HG03571 (cell line): ENCODE results near the gene SLC39A13.
A peak's percentile ranks its signal among the peaks of the same experiment; 100 is the strongest.

Source experiments
- ATAC-seq: cut with Tn5 transposase; IDR thresholded peaks from one replicate; pipeline ENCODE4 v1.9.1; 2021; ENCODE audit not compliant: unreplicated experiment

SLC39A13 gene

GRCh38 chr11:47383071-47383470 is 25.3 kb upstream of the SLC39A13 start:
- no peak for ATAC-seq

GRCh38 chr11:47384498-47384897 is 23.9 kb upstream of the SLC39A13 start:
- ATAC-seq, result no peak

GRCh38 chr11:47387944-47388696 is 20.3 kb upstream of the SLC39A13 start:
- ATAC-seq, result no peak

- ATAC-seq, result no peak
Observed at GRCh38 chr11:47388697-47389576, 19.5 kb upstream of the SLC39A13 start.

- ATAC-seq, result no peak
Observed at GRCh38 chr11:47389577-47390421, 18.6 kb upstream of the SLC39A13 start.

- ATAC-seq, result no peak
Observed at GRCh38 chr11:47390422-47390760, 18.0 kb upstream of the SLC39A13 start.

GRCh38 chr11:47391077-47391583 is 17.3 kb upstream of the SLC39A13 start:
- no peak for ATAC-seq

- ATAC-seq, result no peak
Observed at GRCh38 chr11:47391711-47392432, 16.5 kb upstream of the SLC39A13 start.

GRCh38 chr11:47392546-47393162 is 15.7 kb upstream of the SLC39A13 start:
- ATAC-seq, result no peak

- ATAC-seq, result no peak
Observed at GRCh38 chr11:47393163-47394049, 15.0 kb upstream of the SLC39A13 start.

GRCh38 chr11:47394050-47394321 is 14.4 kb upstream of the SLC39A13 start:
- no peak for ATAC-seq

GRCh38 chr11:47394322-47395222 is 13.8 kb upstream of the SLC39A13 start:
- ATAC-seq, result no peak

- no peak for ATAC-seq
Observed at GRCh38 chr11:47395223-47396048, 13.0 kb upstream of the SLC39A13 start.

GRCh38 chr11:47396049-47396320 is 12.4 kb upstream of the SLC39A13 start:
- ATAC-seq, result no peak

GRCh38 chr11:47398011-47398410 is 10.4 kb upstream of the SLC39A13 start:
- no peak for ATAC-seq

- ATAC-seq, result no peak
Observed at GRCh38 chr11:47398551-47398950, 9.8 kb upstream of the SLC39A13 start.

GRCh38 chr11:47399860-47400767 is 8.3 kb upstream of the SLC39A13 start:
- ATAC-seq, result peak; percentile 43
